Measurements from ENCODE around the gene TIMM23B. TPM values are rescaled to one million over a fixed set of nuclear protein-coding genes. Genes with fewer than 3 reads are reported as not detected.
"Not testable (repeated sequence)": the region's sequence is repeated elsewhere in the genome, so short reads cannot be mapped to it uniquely, and the experiment has no call there.

Gene TIMM23B
- total RNA-seq, 1 donor from 2014 or later = 15.3 TPM

DNA sequence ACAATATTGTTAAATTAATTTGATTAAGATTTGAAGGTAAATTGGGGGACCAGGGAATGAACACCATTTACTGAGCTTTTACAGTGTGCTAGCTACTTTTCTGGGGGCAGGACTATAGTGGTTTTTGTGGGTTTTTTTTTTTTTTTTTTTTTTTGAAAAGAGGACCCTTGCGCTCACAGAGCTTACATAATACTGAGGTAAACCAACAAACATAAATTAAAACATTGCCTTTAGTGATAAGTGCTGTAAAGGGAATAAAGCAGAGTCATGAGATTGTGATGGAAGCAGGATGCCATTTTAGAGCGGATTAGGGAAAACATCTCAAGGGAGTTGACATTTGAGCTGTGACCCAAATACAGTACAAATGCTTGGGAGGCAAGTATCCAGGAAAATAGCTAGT lies 1.8 kb downstream of the TIMM23B start:
- H3K27me3 ChIP-seq; H3K36me3 ChIP-seq; DNase-seq; H3K4me3 ChIP-seq; intact Hi-C loops (cut with DNase I); H3K9me3 ChIP-seq; ATAC-seq; H3K27ac ChIP-seq: not testable (repeated sequence)
- peaks cover 15% of the 10 kb centered on the region for H3K4me1 ChIP-seq

DNA sequence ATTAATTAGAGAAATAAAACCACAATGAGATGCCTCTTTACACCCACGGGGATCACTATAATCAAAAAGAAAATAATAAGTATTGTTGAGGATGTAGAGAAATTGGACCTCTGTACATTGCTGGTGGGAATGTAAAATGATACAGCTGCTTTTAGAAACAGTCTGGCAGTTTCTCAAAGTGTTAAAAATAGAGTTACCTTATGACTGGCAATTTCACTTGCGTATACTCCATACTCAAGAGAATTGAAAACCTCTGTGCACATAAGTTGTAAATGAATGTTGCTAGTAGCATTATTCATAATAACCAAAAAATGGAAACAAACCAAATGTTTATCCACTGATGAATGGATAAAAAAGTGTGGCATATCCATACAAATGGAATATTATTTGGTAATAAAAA lies 6.3 kb downstream of the TIMM23B start:
- intact Hi-C loops (cut with DNase I); ATAC-seq: not testable (repeated sequence)

GRCh38 chr10:49948737-49949136 lies 6.9 kb downstream of the TIMM23B start:
- H3K36me3 ChIP-seq; DNase-seq; H3K4me3 ChIP-seq; H3K4me1 ChIP-seq; H3K9me3 ChIP-seq; intact Hi-C loops (cut with DNase I); ATAC-seq; H3K27ac ChIP-seq; H3K27me3 ChIP-seq: not testable (repeated sequence)

More for the DNA sequence above, 6.3 kb downstream of the TIMM23B start:
- not testable (repeated sequence) for H3K36me3 ChIP-seq, H3K4me3 ChIP-seq, H3K9me3 ChIP-seq, H3K4me1 ChIP-seq, H3K27ac ChIP-seq, DNase-seq, H3K27me3 ChIP-seq

DNA sequence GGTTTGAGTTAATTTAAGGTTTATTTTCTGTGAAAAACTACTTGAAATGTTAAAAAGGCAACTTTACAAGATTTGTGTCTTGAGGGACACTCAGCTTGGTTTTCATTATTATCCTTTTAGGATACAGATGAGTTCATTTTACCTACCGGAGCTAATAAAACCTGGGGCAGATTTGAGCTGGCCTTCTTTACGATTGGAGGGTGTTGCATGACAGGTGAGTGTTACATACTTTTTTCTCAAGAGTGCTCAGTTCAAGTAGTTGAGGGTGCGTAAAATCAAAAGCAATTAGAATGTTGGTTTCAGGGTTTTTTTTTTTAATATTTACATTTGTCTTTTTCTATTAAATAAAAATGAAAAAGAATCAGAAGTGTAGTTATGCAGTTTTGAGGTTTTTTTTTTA lies 10.2 kb downstream of the TIMM23B start:
- H3K9me3 ChIP-seq; intact Hi-C loops (cut with DNase I); H3K4me1 ChIP-seq; H3K27ac ChIP-seq; ATAC-seq; DNase-seq; H3K4me3 ChIP-seq; H3K27me3 ChIP-seq: not testable (repeated sequence)
- peaks cover 18% of the 10 kb centered on the region for H3K36me3 ChIP-seq

GRCh38 chr10:49953122-49953521 lies 11.3 kb downstream of the TIMM23B start:
- H3K4me3 ChIP-seq; H3K27ac ChIP-seq; intact Hi-C loops (cut with DNase I); H3K9me3 ChIP-seq; H3K4me1 ChIP-seq; ATAC-seq; H3K27me3 ChIP-seq; DNase-seq: not testable (repeated sequence)
- H3K36me3 ChIP-seq = peaks cover 18% of the 10 kb centered on the region

DNA sequence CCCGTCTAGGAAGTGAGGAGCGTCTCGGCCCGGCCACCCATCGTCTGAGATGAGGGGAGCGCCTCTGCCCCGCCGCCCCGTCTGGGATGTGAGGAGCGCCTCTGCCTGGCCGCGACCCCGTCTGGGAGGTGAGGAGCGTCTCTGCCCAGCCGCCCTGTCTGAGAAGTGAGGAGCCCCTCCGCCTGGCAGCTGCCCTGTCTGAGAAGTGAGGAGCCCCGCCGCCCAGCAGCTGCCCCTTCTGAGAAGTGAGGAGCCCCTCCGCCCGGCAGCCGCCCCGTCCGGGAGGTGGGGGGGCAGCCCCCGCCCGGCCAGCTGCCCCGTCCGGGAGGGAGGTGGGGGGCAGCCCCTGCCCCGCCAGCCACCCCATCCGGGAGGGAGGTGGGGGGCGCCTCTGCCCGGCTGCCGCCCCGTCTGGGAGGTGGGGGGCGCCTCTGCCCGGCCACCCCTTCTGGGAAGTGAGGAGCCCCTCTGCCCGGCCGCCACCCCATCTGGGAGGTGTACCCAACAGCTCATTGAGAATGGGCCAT lies 28.5 kb downstream of the TIMM23B start:
- H3K36me3 ChIP-seq; intact Hi-C loops (cut with DNase I); ATAC-seq; DNase-seq; H3K27ac ChIP-seq; H3K9me3 ChIP-seq; H3K4me1 ChIP-seq; H3K4me3 ChIP-seq; H3K27me3 ChIP-seq: not testable (repeated sequence)

GRCh38 chr10:49971466-49971865 lies 29.6 kb downstream of the TIMM23B start:
- ATAC-seq; H3K9me3 ChIP-seq; H3K27ac ChIP-seq; intact Hi-C loops (cut with DNase I); H3K4me1 ChIP-seq; H3K27me3 ChIP-seq; H3K4me3 ChIP-seq; DNase-seq; H3K36me3 ChIP-seq: not testable (repeated sequence)

DNA sequence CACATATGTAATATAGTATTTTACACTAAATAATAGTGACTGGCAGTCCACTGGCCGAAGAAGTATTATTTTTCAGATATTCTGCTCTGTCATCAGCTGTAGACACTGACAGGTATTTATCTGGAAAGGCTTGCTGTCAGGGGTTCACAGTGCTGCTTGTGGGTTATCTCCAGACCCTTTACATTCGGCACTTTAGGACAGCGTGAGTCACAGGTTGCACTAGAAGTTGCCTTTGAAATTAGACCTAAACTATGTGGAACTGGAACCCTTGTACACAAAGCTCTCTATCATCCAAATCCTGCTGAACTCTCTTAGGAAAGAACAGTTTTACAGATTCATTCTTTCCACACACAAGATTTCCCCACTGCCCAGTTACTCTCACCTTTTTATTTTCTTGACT lies 30.2 kb downstream of the TIMM23B start:
- intact Hi-C loops (cut with DNase I); H3K9me3 ChIP-seq; H3K4me3 ChIP-seq; H3K27ac ChIP-seq; H3K27me3 ChIP-seq; DNase-seq; H3K4me1 ChIP-seq; ATAC-seq; H3K36me3 ChIP-seq: not testable (repeated sequence)

DNA sequence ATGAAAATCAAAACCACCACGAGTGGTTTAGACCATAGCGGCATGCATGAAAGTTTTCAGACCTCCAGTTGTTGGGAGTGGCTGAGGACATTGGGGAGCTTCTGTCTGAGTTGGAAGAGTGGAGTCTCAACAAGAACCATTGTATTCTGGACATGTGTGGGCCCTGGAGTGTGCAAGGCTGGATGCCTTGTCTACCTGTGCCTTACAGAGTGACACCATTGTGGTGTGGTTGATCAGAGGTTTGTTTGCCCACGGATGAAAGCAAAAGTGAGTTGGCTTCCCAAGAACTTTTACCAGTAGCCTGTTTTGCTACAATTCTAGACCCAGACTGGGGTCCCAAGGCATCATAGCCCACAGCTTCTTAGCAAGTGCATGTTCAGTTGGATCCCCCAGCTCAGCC lies 35.9 kb downstream of the TIMM23B start:
- DNase-seq; intact Hi-C loops (cut with DNase I); H3K36me3 ChIP-seq; H3K4me3 ChIP-seq; H3K27ac ChIP-seq; H3K4me1 ChIP-seq; H3K9me3 ChIP-seq; ATAC-seq; H3K27me3 ChIP-seq: not testable (repeated sequence)

- H3K27me3 ChIP-seq = not testable (repeated sequence)
Observed at GRCh38 chr10:49987207-49987606, 45.4 kb downstream of the TIMM23B start.

GRCh38 chr10:49988376-49988775 lies 46.5 kb downstream of the TIMM23B start, which contains the start of gene AGAP6:
AGAP6 (plus strand) TSS chr10:49988406; CDS start chr10:49988716, 310 bp downstream.
- intact Hi-C loops (cut with DNase I) = not testable (repeated sequence)

More at GRCh38 chr10:49987207-49987606, 45.4 kb downstream of the TIMM23B start:
- H3K27ac ChIP-seq; H3K36me3 ChIP-seq; ATAC-seq; DNase-seq; H3K4me1 ChIP-seq; H3K9me3 ChIP-seq; H3K4me3 ChIP-seq; intact Hi-C loops (cut with DNase I): not testable (repeated sequence)

GRCh38 chr10:49995321-49995720 lies 53.5 kb downstream of the TIMM23B start:
- ATAC-seq; intact Hi-C loops (cut with DNase I): not testable (repeated sequence)

More at GRCh38 chr10:49988376-49988775, 46.5 kb downstream of the TIMM23B start, which contains the start of gene AGAP6:
- H3K27ac ChIP-seq, H3K4me3 ChIP-seq, H3K36me3 ChIP-seq, DNase-seq, H3K4me1 ChIP-seq, H3K27me3 ChIP-seq, H3K9me3 ChIP-seq, ATAC-seq: not testable (repeated sequence)

GRCh38 chr10:50014024-50014423 lies 72.2 kb downstream of the TIMM23B start:
- H3K27ac ChIP-seq; DNase-seq; H3K36me3 ChIP-seq; ATAC-seq; H3K27me3 ChIP-seq; intact Hi-C loops (cut with DNase I); H3K9me3 ChIP-seq; H3K4me3 ChIP-seq; H3K4me1 ChIP-seq: not testable (repeated sequence)

More at GRCh38 chr10:49995321-49995720, 53.5 kb downstream of the TIMM23B start:
- H3K36me3 ChIP-seq, DNase-seq, H3K9me3 ChIP-seq, H3K27ac ChIP-seq, H3K4me1 ChIP-seq, H3K4me3 ChIP-seq, H3K27me3 ChIP-seq: not testable (repeated sequence)

DNA sequence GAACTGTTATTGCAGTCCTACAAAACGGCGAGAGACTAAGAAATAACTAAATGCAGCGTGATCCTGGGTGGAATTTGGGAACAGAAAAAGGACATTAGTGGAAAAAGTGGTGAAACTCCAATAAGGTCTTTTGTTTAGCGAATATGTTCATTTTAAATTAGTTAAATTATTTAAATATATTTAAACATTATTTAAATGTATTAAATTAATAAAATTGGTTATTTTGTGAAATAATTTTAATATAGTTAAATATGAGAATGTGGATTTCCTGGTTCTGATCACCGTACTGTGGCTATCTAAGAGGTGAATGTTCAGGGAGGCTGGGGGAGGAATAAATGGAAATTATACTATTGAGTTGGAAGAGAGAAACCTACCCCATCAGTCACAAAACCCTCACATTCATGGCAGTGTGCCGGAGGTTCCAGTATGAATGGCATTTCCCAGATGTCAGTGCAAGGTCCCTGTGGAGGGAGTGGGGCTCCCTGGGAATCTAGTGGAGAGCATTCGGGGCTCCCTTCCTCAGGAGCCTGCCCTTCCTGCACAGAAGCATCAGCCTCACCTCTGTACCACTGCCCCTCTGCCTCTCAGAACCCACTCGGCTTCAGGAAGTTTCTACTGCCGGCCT lies 73.9 kb downstream of the TIMM23B start:
- H3K9me3 ChIP-seq; H3K27ac ChIP-seq; H3K27me3 ChIP-seq; H3K4me1 ChIP-seq; ATAC-seq; H3K4me3 ChIP-seq; DNase-seq; H3K36me3 ChIP-seq; intact Hi-C loops (cut with DNase I): not testable (repeated sequence)
